GM21528 (cell line): ENCODE data around the gene INSR.

Experiments used
- ATAC-seq: cut with Tn5 transposase; IDR thresholded peaks from one replicate; pipeline ENCODE4 v1.9.1; 2021; ENCODE audit warnings: mild to moderate bottlenecking, moderate library complexity; ENCODE audit not compliant: unreplicated experiment, low FRiP score

Gene INSR

DNA sequence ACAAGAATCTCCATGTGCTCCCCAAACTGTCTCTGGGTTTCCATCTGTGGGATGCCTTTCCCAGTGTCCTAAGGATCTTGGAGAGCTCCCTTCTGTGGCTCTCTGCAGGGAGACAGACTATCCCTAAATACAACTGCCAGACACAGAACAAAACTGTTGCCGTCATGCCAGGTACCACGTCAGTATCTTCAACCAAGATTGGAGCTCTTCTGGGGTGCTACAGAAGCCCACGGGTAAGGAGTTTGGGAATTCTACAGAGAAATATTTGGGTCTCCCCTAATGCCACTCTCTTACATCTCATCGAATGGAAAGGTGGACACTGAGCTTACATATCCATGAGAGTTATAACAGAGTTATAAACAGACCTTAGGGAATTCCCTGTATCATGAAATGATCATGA is 230.9 kb downstream of the INSR start:
- no peak for ATAC-seq
